IPS DF 4.7 (cell line): ENCODE data around the gene KIFC1.
A peak's percentile ranks its signal among the peaks of the same experiment; 100 is the strongest.

ENCODE experiments used
- DNase-seq: peaks from one replicate; pipeline ENCODE4 v3.0.0-alpha.2; 2013; ENCODE audit warnings: low spot score; ENCODE audit errors: extremely low read depth

KIFC1 gene

GRCh38 chr6:33411632-33412005 is 20.0 kb downstream of the KIFC1 start:
- DNase-seq: no peak

- no peak for DNase-seq
Observed at GRCh38 chr6:33412140-33413009, 20.8 kb downstream of the KIFC1 start.

- DNase-seq: no peak
Observed at GRCh38 chr6:33413241-33414120, 21.9 kb downstream of the KIFC1 start.

- DNase-seq: no peak
Observed at GRCh38 chr6:33414592-33415271, 23.1 kb downstream of the KIFC1 start.

GRCh38 chr6:33415831-33416230 is 24.2 kb downstream of the KIFC1 start:
- no peak for DNase-seq

GRCh38 chr6:33416386-33417127 is 24.9 kb downstream of the KIFC1 start:
- no peak for DNase-seq

GRCh38 chr6:33417128-33417902 is 25.7 kb downstream of the KIFC1 start:
- DNase-seq: no peak

GRCh38 chr6:33417903-33418689 is 26.5 kb downstream of the KIFC1 start, which contains the start of gene CUTA:
Gene CUTA (minus strand): TSS chr6:33418107. CDS start chr6:33418000, 107 bp downstream.
- DNase-seq: peak; percentile 98

- no peak for DNase-seq
Observed at GRCh38 chr6:33418690-33419291, 27.2 kb downstream of the KIFC1 start.

- no peak for DNase-seq
Observed at GRCh38 chr6:33419580-33420490, 28.2 kb downstream of the KIFC1 start, which contains the start of gene SYNGAP1. Gene SYNGAP1 (plus strand): TSS chr6:33420065. CDS start chr6:33420265, 200 bp downstream.

- no peak for DNase-seq
Observed at GRCh38 chr6:33420491-33421343, 29.1 kb downstream of the KIFC1 start.

- DNase-seq: no peak
Observed at GRCh38 chr6:33421344-33421643, 29.7 kb downstream of the KIFC1 start.

- DNase-seq: no peak
Observed at GRCh38 chr6:33423777-33424176, 32.2 kb downstream of the KIFC1 start.

GRCh38 chr6:33424855-33425667 is 33.4 kb downstream of the KIFC1 start:
- DNase-seq: no peak

- no peak for DNase-seq
Observed at GRCh38 chr6:33425668-33426577, 34.3 kb downstream of the KIFC1 start.
